Stimulated activated CD8-positive, alpha-beta memory T cell treated with anti-CD3 and anti-CD28 coated beads, Interleukin-4, amount 100 ng/mL, for 48 hours (primary cell): ENCODE data around the gene CCDC174.
"Not testable (repeated sequence)": the region's sequence is repeated elsewhere in the genome, so short reads cannot be mapped to it uniquely, and the experiment has no call there.

Experiments
- DNase-seq: peaks from one replicate; pipeline ENCODE4 v3.0.0-alpha.2; 2020

The CCDC174 gene

GRCh38 chr3:14651440-14652251 lies at the start of gene CCDC174:
Gene CCDC174, plus strand, starts transcription at chr3:14651762. Its CDS starts 75 bp downstream, at chr3:14651837.
- peak; percentile 96 for DNase-seq

DNA sequence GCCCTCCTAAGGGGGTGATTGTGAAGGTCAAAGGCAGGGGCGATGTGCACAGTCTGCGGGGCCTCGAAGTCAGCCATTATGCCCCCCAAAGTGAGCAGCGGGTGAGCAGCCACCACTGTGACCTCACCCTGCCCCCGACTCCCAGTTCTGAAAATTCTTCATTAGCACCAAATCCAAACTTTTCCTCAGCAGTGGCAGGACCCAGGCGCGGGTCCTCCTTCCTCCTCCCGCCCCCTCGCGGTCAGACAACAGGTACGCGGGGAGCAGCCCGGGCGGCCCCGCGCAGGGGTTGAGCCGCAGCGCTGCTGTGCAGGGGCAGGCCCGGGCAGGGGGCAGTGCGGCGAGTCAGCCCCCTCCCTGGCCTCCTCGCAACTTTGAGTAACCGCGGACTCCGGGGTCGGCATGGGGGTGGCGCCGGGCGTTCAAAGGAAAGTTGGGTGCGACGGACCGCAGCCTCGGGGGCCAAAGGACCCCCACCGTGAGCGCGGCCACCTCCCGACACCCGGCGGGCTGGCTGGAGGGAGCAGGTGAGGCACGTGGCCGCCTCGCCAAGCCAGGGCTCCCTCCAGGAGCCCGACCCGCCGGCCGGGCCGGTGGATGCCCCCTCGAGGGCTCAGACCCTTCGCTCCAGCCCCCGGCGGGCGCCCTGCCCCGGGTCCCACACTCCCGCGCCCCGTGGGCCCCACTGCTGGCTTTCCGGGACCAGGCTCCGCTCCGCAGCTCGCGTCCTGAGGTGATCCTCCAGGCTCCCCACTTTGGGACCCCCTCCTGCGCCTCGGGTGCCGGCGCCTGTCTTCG lies 49.4 kb upstream of the CCDC174 start:
- no peak for DNase-seq

DNA sequence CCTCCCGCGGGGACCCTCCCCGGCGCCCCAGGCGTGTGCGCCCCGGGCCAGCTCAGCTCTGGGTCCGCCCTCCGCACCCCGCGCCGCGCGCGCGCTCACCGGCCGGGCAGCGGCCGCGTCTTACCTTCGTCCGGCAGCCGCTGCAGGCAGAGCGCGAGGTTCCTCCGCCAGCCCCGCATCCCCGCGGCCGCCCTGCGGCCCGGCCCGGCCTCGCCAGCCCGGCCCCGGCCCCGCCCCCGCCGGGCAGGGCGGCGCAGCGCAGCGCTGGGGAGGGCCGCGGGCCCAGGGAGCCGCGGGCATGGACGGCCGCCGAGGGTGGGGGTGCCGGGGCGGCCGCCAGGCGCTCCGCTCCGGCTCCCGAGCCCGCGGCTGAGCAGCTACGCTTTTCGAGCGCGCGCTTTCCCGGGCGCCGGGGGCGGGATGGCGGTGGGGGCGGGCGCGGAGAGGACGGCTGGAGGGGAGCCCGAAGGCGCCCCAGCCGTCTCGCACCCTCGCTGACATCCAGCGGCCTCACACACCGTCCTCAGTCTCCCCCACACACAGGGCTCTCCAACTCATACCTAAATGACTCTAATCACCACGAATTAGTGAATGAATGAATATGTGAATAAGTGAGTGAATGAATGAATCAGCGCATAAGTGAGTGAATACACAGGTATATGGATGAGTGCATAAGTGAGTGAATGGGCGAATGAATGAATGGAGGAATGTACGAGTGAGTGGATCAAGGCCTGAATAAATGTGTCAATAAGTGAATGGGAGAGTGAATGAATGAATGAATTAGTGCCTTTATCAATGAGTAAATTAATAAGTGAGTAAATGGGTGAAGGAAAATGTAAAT lies 48.5 kb upstream of the CCDC174 start:
- DNase-seq, result no peak

GRCh38 chr3:14605067-14605466 lies 46.5 kb upstream of the CCDC174 start:
- no peak for DNase-seq

GRCh38 chr3:14605744-14606143 lies 45.8 kb upstream of the CCDC174 start:
- no peak for DNase-seq

DNA sequence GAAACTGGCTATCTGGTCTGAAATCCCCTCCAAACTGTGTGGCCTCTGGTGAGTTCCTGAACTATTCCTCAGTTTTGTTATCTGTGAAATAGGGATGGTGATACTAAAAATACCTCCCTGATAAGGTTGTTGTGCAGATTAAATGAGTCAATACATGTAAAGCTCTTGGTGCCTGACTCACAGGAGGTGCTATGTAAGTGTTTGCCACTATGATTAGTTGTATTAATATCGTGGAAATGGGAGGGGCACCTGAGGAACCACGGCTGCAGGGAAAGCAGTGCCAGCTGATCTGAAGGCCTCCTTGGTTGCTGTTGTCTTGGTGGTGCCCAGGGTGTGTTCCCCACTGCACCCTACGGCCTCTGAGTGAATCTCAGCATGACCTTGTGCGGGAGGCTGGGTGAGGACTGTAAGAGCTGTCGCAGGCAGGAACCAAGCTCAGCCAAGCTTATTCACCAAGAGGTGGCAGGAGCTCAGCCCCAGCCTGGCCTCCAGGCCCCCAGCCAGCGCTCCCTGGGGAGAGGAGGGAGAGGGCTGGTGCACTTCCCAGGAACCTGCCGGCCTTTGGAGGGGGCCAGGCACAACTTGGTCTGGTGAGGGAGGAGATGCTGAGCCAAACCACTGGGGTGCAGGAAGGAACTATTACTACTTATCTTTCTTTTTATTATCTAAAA lies 44.8 kb upstream of the CCDC174 start:
- DNase-seq, result no peak

GRCh38 chr3:14608298-14608697 lies 43.3 kb upstream of the CCDC174 start:
- DNase-seq, result no peak

DNA sequence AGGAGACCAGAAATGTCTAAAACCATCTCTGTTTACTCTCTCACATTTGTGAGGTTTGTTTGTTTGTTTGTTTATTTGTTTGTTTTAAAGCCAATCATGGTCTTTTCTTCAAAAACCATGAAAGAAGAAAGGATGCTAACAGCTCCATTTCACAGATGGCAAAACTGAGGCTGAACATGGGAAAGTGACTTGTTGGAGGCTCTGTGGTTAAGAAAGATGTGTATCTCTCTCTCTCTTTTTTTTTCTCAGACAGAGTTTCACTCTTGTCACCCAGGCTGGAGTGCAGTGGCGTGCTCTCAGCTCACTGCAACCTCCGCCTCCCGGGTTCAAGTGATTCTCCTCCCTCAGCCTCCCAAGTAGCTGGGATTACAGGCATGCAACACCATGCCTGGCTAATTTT lies 42.5 kb upstream of the CCDC174 start:
- DNase-seq, result not testable (repeated sequence)

DNA sequence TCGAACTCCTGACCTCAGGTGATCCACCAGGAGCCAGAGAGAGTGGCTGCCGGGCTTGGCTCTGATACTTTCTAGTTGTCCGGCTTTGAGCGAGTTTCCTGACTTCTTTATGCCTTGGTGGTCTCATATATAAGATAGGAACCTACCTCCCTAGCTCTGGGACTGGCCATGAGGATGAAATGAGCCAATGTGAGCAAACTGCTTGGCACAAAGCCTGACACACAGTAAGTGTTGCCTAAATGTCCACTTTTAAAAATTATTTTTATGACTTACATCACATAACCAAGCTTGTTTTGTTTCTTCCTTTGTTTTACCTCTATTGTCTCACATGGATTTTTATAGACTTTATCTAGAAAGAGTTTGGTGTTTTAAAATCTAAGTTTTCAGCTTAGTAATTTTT lies 42.1 kb upstream of the CCDC174 start:
- DNase-seq, result no peak

GRCh38 chr3:14609941-14610340 lies 41.6 kb upstream of the CCDC174 start:
- DNase-seq, result no peak

- no peak for DNase-seq
Observed at GRCh38 chr3:14614189-14614588, 37.4 kb upstream of the CCDC174 start.

GRCh38 chr3:14614862-14615261 lies 36.7 kb upstream of the CCDC174 start:
- DNase-seq, result no peak

DNA sequence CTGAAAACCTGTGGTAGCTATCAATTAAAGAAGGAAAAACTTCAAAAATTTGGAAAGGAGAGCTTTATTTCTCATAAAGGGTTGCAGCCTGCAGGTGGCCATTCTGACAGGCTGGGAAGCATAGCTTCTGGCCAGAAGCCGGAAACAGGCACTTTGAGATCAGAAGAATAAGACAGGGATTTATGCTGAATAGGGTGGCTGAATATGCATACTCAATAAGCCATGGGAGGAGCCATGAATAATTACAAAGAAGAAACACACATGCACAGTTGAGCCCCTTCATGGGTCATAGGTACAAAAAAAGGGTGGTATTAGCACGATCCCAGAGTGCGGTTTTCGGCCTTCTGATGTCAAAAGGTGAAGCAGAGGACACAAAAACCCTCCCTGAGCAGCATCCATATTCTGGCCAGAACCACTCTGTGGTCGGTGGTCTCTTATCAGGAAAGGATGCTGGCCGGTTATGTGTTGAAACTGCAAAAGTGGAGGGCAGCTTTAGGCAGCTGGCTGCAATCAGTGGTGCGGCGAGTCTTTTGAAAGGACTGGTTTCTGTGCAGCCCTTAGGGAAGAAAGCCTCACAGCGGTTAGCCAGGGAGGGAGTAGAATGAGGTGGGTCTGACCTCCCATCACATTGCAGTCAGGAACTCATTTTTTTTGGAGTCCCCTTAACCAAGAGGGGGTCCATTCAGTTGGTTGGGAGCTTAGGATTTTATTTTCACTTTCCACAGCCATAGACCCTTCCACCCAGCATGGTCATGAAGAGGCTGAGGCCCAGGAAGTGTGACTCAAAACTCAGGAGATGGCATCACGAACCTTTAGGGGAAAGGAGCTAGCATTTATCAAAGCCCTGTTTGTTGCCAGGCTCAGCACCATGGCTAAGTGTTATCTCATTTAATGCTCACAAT lies 34.7 kb upstream of the CCDC174 start:
- DNase-seq, result no peak

GRCh38 chr3:14617508-14618023 lies 34.0 kb upstream of the CCDC174 start:
- DNase-seq, result no peak

DNA sequence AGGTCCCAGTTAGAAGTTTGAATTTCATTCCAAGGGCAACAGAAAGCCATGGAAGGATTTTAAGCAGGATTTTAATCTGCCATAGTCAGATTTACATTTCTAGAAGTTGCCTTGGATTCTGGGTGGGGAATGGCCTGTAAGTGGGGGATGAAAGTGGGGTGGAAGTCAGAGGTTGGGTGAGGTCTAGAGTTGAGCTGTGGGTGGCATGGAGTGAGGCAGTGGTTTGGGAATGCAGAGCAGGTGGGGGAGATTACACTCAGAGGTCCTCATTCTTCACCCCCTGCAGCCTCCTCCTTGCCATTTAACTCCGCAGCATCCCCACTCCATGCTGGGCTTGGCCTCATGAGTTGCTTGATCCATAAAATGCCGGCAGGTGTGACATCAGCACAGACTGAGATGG lies 32.0 kb upstream of the CCDC174 start:
- DNase-seq, result no peak

GRCh38 chr3:14620512-14620911 lies 31.1 kb upstream of the CCDC174 start:
- DNase-seq, result no peak

DNA sequence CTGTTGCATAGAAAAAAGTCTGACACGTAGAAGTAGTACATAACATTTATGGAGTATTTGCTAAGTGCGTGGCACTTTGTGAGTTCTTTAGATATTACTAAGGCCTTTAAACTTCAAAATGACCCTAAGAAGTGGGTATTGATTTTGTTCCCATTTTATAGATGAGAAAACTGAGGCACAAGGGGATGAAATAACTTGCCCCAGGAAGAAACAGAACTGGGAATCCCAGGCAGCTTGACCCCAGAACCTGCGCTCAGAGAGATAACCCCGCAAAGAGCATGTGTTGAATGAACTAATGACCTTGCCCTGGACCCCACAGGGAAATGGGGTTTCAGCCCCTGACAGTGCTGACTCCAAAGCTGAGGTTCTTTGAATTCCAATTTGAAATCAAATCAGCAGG lies 30.5 kb upstream of the CCDC174 start:
- no peak for DNase-seq

DNA sequence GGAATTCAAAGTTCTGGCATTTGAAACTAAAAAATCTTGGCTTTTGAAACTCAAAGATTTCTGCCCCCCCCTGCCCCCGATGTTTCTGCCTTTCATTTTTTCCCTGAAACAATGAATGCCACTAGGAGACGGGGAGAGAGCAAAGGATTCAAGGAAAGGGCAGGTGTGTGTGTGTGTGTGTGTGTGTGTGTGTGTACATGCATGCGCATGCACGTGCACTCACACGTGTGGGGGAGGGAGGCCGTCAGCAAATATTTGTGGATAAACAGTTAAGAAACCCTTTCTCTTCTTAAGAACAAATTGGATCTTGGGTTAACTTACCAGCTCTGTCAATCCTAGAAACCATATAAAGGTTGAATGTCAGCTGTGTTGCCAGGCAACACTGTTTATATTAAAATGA lies 29.2 kb upstream of the CCDC174 start:
- DNase-seq, result no peak

DNA sequence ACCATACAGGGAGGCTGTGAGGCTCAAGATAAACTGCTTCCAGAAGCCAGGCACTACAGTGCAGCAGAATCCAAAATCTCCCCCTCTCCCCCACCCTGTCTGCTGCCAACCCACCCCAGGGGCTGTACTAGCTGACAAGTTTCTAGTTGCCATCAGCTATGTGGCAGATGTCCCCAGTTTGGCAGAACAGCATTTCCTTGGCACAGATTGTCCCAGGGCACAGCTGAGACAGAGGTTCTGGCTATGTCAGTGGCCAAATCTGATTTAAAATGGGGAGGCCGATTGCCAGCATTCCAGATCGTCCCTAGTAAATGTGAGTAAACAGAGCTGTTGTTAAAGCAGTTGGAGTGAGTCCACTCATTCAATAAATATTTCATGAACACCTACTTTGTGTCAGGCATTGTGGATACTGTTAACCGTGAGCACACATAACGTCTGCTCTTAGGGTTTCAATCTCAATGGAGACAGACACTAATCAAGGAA lies 28.0 kb upstream of the CCDC174 start:
- DNase-seq, result no peak

- no peak for DNase-seq
Observed at GRCh38 chr3:14624498-14624897, 27.1 kb upstream of the CCDC174 start.

DNA sequence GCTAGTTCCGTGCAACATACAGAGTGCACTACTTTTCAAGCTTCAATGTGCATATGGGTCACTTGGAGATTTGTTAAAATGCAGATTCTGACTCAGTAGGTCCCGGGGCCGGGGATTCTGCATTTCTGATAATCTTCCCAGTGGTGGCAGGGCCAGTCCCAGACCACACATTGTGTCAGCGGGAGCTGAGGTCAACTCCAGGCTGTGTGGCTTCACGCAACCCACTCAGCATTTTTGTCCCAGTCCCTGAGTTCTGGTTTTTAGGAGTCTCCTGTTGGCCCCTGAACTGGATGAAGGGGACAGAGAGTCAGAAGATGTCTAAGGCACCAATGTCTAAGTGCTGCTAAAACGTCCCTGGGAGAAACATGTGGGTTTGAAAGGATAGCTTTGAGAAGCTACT lies 26.1 kb upstream of the CCDC174 start:
- no peak for DNase-seq
